ENCODE data around the gene TTC24.

Gene TTC24

DNA sequence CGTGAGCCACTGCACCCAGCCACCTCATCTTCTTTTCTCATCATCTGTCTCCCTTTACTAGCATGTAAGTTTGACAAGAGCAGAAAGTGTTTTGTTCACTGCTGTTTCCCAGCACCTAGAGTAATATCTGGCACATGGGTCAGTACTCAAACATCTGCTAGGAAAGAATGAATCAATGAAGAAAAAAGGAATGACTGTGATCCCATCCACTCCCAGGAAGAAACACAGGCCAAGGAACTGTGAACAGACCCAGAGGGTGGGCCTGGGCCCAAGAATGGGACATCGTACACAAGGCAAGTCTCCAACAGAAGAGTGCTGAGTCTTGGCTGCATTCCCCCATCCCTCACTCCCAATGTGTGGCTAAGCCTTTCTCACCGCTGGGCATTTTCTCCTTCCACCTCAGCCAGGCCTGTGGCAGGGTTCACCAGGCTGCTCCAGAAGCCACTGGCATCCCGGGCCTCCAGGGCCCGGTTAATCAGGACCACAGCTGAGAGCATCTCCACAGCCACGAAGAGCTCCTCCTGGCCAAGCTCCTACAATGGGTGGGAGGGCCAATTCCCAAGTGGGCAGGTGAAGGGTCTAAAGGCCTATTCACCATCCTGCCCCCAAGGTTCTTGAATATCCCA is 25.6 kb upstream of the TTC24 start:
- no peak for DNase-seq

DNA sequence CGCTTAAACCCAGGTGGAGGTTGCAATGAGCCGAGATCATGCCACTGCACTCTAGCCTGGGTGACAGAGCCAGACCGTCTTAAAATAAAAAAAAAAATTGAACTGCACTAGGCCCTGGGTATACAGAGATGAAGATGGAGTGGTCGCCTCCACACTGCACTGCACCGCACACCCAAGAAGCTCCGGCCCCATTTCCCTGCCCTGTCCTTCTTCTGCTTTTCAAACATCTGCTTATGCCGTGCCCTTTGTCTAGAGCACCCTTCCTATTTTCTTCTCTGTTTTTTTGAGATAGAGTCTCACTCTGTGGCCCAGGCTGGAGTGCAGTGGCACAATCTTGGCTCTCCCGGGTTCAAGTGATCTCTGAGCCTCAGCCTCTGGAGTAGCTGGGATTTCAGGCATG is 24.6 kb upstream of the TTC24 start:
- DNase-seq, result no peak

DNA sequence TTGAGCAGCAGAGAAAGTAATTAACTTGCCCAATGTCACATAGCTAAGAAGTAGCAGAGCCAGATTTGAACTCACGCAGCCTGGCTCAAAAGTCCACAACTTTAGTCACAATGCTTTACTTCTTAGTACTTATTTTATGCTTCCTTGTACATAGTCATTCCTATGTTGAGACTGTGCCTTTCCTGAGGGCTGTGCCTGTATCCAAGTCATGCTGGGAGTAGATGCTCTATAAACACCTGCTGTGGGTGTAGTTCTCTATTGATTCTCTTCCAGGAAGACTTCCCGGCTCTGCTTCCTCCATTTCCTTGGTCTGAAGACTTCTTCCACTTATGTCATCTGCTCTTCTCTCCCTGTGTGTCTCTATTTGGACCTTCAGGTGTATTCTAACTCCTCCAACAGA is 23.8 kb upstream of the TTC24 start:
- DNase-seq, result no peak

DNA sequence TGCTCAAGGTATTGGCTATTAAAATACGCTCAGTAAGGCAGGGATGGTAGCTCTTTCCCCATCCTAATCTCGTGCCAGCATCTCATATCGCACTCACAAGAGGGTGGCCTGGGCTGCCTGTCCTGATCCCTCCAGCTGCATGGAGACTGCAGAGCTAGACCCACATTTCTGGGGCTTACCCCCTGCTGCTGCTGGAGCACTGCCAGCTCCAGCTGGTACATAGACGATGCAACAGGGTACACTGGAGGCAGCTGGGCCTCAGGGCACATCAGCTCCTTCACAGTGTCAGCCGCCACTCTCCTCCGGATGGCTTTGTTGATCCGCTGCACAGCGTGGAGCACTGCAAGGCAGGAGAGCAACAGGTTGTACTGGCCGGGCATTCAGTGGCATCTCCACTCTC is 23.2 kb upstream of the TTC24 start:
- DNase-seq, result no peak

DNA sequence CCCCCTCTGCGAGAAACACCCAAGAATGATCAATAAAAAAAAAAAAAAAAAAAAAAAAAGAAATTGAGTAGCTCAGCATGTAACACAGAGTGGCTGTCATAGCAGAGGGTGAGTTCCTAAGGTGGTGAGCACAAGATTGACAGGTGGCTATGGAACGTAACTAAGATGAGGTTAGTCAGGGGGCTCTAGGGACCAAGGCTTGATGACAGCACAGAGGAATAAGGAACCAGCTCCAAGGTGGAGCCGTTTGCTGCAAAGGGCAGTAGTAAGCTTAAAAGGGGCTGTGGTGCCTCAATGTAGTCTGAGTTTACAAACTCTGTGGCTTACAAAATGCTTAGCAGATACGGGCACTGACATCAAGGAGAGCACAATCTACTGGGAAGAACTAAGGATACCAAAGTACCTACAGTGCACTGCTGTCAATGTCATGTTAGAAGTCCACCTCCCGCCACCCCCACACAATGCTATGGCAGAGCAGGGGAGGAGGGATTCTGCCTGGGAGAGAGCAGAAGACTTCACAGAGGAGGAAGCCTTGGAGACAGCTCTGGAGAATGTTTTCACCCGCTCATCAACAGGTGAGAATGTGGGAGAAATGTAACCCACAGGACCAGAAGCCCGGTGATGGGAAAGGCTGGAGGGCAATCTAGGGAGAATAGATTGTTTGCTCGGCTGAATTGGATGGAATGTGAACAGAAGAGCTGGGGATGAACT is 20.3 kb upstream of the TTC24 start:
- DNase-seq, result no peak

DNA sequence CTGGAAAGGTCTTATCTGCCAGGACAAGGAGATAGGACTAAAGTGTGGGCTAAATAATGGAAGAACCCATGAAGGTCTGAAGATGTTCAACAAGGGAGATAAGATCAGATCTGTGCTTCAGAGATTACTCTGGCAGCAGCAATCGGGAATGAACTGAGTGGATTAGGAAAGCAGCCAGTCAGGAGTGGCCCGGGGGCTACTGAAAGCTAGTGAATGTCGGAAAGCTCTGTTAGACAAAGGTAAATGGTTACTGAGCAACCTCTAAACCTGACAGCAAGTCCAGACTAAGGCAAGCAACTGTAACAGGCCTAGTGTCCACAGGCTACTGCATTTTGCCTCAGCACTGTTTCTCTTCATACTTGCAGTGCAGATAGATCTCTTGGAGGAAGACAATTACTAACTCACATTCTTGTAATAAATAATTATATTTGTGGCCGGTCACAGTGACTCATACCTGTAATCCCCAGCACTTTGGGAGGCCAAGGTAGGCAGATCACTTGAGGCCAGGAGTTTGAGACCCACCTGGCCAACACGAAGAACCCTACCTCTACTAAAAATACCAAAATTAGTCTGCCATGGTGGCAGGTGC is 19.6 kb upstream of the TTC24 start:
- no peak for DNase-seq

DNA sequence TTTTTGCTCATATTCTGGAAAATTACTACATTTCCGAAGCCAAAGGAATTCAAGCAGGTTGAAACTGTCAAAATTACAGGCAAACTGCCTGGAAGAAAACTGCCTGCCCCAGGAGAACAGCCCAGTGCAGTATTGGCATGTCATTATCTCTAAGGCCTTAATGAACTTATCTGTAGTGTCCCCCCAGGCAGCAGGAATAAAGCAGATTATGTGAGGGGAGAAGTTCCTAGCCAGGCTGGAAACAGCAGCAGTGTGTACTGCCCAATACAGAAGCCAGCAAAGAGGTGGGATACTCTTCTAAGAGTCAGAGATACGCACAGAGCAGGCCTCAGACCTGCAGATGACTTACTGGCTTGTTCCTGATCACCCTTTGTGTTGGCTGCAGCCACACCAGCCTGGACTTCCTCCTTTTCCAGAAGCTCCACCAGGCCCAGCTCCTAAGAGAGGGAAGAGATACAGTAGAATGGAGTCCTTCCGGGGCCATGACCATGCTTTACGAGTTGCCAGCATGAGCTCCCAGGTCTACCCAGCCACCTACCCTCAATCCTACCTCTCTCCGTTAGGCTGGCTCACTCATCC is 18.8 kb upstream of the TTC24 start:
- no peak for DNase-seq

DNA sequence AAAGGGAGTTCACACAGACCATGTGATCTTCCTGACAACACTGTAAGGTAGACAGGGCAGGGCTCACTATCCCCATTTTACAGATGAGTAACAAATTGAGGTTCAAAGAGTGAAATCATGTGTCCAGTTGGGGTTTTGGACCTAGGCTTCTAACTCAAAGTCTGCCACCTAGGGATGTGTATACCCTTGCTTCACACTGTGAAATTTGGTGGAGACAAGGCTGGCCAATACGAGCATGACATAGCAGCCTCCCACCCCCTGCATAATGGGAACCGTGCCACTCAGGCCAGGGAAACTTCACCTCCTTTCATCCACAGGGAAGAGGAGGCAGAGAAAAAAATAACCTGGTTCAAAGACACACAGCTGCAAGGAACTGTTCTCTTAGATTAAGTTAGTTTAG is 14.0 kb upstream of the TTC24 start:
- no peak for DNase-seq

DNA sequence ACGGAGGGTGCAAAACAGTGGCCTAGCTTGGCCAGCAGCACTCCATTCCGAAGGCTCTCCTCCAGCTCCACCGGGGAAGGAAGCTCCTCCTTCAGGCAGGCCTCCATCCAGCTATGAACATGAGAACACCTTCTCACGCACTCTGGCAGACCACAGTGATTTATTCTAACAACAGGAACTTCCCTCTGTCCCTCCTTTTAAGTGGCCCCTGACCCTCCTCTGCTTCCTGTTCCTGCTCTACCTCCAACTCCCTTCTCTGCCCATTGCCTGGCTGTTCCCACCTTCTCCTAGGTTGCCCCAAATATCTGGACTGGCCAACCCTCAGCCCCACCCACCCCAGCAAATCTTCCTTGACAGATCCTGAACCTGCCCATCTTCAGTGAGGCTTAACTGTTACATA is 13.1 kb upstream of the TTC24 start:
- DNase-seq, result no peak

DNA sequence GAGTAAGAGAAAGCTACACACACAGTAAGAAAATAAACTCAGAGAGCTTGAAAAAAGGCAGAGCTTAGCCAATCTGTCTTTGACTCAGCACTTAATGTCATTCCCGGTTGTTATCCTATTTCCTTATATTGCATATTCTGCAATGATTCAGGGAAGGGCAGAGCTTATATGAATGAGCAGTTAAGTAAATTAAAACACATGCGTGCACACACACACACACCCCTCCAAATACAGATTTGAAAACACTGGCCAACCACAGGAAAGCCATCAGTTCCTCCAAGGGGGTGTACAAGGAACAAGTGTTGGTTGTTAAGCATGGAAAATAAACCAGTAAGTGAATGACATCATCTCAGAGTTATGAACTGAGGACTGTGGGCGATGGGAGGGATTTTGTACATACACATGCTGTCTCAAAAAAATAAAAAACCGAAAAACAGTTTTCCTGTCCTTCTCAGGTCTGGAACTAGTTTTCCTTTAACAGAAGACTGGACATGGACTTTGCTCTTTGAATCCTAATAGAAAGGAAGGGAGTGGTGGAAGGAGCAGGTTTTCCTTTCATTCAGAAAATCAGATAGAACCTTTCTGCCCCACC is 8.2 kb upstream of the TTC24 start:
- no peak for DNase-seq

DNA sequence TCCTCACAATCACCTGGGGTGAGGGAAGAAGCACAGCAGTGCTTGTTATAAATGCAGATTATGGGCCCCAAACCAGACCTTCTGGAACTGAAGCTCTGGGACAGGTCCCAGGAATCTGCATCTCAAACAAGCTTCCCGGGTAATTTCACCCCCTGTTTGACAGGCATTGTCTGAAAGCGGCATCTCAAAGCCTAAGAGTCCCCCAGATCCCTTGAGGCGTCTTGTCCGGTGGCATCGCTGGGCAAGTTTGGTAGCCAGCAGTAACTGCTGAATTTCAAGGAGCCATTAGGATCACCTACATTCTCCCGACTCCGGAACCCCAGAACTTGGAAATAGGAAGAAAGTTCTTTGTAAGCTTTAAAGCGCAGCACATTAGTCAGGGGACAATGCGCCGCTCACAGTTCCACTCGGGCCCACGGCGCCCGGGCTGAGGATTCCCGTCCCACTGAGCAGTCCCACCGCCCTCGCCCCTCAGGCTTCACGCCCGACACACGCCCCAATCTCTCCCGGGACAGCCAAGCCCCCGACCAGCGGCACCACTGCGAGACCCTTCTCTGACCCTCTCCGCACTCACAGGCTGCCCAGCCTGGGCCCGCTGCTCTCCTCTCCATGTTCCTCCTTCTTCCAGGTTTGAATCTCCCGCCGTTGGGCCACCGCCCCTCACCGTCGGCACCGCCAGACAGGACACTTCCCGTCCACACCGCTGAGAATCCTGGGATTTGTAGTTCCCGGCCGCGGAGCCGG is 7.4 kb upstream of the TTC24 start, which contains the start of gene IQGAP3:
IQGAP3 (minus strand) TSS at position 647 of the 744 bp plus-strand sequence; CDS start at position 611, 36 bp downstream.
- DNase-seq, result peak; percentile 78

DNA sequence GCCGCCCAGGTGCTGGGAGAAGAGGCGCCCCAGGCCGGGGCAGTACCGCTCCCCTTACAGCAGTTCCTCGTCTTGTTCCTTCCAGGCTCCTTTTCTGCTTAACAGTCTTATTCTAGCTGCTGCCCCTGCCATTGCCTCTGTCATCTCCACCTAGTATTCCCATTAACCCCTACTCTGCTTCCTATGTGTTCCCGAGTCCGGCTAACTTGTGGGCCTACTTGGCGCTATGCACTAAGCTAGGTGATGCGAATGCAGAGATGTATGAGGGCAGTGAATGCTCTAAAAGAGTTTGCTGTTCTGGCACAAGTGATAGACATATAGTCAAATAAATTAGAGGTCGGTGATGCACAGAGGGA is 6.9 kb upstream of the TTC24 start:
- no peak for DNase-seq

DNA sequence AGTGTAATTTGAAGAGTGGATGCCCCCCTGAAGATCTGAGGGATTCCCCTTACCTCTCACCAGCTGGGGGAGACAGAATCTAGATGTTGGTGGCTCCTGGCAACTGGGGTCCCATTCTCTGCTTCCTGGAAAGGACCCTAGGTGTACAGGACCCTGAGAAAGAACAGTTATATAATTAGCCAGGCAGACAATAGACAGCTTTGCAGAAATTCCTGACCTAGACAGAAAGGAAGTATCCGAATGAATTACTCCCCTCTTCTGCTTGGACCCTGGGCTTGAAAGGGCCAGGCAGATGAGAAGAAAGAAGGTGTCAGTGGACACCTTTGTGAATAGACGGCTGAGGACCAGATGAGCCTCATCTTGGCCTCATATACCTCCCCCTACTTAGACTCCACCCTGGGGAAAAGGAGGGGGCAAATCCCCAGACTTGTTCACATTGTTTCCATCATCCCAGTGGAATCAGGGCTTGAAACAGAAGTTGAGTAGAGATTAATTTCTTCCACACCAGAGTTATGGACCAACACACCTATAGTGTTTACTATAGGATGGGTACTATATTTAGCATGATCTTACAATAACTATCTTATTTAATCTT is 5.4 kb upstream of the TTC24 start:
- DNase-seq, result no peak

DNA sequence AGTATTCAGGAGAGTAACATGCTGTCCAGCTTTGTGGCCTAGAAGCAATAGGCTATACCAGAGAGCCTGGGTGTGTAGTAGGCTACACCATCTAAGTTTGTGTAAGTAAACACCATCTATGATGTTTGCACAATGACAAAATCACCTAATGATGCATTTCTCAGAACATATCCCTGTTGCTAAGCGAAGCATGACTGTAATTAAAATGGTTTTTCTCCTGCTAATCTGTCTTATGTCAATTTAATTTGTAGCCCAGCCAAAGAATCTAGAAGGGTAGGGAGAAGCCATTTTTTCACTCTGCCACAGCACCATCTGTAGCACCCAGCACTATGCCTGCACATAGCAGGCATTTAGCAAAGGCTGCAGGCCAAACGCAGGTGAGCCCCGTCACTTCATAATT is 2.0 kb upstream of the TTC24 start:
- no peak for DNase-seq

DNA sequence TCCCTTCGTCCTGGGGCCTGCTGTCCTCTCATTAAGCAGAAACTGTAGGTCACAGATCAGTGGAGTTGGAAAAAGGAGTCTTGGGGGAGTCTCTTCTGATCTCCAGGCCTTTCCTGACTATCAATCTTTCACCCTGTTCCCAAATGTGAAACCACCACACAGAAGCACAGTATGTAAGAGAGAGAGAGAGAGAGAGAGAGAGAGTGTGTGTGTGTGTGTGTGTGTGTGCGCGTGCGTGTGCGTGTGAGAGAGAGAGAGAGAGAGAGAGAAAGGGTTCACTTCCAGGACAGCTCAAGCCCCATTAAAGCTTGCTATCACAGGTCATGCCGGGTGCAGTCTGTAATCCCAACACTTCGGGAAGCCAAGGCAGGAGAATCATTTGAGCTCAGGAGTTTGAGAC is 1.5 kb upstream of the TTC24 start:
- DNase-seq, result peak; percentile 68

DNA sequence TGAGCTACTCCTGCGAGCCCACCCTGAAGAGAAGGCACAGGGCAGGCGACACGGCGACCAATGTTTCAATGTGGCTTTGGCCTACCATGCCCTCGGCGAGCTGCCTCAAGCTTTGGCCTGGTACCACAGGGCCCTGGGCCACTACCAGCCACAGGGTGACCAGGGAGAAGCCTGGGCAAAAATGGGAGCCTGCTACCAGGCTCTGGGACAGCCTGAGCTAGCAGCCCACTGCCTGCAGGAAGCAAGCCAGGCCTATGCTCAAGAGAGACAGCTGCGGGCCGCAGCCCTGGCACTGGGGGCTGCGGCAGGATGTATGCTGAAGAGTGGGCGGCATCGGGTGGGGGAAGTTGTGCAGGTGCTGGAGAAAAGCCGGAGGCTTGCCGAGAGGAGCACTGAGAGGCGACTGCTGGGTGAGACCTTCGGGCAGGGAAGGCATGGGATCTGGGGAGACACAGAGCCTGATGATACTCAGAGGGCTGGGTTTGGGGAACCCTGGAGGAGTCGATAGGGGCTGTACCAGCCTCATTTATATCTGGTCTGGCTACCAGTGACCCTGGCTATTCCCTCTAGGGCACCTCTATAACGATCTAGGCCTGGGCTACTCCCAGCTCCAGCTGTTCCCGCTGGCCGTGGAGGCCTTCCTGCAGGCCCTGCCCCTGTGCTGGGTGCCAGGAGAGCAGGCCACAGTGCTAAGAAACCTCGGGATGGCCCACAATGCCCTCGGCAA is 2.3 kb downstream of the TTC24 start:
- peak; percentile 17 for DNase-seq

DNA sequence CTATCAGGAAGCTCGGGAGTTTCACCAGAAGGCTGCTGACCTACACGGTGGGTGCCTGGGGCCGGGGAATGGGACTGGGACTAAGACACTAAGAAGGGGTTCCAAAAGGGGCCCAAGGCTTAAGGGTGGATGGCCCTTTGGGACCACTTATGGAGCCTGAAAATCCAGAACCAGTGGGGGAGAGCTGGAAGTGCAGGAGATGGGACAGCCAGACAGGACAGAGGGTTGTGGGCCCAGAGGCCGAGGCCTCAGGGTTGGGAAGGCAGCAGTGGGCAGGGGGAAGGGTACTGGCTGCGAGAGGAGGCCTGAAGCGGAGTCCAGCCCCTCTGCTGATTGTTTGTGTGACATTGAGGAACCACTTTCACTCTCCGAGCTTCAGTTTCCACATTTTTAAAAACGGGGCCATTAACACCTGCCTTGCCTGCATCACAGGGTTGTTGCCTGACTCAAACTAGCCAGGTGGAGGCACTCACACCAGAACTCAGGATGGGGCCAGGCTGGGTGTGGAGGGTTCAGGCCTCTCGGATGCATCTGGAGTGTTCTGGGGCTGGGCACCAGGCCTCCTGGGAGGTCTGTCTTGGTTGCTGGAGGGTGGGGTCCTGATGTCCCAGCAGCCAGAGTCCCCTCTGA is 3.0 kb downstream of the TTC24 start:
- no peak for DNase-seq

DNA sequence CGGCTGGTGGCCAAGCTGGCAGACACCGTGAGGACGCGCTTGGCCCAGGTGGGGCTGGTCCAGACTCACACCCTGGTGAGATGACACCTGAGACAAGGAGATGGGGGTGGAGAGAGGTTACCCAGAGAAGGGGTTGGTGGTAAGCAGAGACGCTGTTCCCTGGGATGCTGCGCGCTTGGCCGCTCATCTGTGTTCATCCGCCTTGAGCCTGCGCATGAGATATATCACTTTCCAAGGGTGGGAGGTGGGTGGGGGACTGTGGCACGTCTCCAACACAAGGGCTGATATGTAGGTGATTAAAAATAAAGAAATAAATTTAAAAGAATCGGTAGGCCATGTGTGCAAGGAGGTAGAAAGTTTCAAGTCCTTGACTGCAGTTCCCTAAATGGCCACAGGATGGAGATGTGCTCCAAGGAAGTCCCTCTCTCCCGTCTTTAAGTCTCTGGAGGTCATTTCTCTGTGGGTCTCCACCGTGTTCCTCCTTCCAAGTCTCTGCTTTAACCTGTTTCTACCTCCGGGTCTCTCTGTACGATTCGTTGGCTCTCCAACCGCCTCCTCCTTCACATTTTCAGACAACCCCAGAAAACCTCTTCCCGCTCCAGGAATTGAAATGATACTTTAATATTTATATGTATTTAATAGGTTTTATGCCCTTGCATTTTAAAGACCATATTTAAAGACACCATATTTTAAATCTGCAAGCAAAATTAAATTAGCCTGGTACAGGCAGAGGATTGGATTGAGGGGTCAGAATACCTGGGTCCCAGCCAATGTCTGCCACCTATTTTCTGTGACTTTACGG is 4.5 kb downstream of the TTC24 start:
- DNase-seq, result peak; percentile 57

DNA sequence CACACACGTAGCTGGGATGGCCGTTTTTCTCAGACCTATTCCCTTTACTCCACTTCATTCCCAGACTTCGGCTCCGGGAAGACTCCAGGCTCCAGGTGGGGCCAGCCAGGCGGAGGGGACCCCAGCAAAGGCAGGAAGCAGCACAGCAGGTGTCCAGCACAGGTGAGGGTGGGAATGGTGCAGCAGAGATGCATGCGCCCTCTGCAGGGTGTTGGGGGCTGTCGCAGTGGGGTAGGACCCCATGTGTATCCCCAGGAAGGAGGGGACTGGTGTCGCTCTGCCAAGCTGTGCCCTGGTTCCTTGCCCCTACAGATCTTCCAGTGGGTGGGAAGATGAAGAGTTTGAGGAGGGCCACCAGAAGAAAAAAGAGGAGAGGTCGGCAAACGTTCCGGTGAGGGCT is 5.3 kb downstream of the TTC24 start:
- peak; percentile 33 for DNase-seq

DNA sequence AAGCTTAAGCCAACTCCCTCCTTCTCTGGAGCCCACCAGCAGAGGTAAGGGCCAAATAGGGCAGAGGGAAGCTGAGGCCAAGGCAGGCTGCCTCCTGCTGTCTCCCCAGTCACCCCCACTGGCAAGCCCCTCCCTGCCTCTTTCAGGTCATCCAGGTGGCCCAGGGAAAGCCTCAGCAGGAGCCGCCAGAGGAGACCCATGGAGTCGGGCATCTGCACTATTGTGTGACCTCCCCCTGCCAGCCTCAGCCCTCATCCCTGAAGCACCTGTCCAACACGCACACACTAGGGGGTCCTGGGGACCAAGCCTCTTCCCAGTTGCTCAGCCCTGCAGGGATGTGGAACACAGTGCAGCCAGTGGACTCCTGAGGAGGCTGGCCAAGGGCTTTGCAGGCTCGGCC is 6.8 kb downstream of the TTC24 start:
- no peak for DNase-seq

All from right kidney (tissue), 1 donor.